ENCODE results near the gene XPO6.

- TF ChIP-seq CTCF (conservative IDR thresholded peaks at IDR 0.05; ENCODE audit: low read depth, low read length): no peak
- TF ChIP-seq EZH2 (IDR thresholded peaks at IDR 0.05; ENCODE audit: low read length, unreplicated experiment): no peak
Measured at GRCh38 chr16:28182183-28182582, 29.6 kb downstream of the XPO6 start.

Data from PC-3 (cell line).